Gastroesophageal sphincter (tissue), 3 donors: ENCODE results near the gene SMARCA2.

ENCODE experiments used
- CTCF ChIP-seq, 4 experiments: fragments of 200-600 bp in 2 of 4; fragments of 450-650 bp in 2 of 4; sonication (generic) in 1 of 4; IDR thresholded peaks; one replicate each; pipeline ENCODE4 v1.5.1; 2017 to 2019; ENCODE audit warnings: antibody characterized with exemption in 4 of 4, mild to moderate bottlenecking in 2 of 4, moderate library complexity in 2 of 4
- EP300 ChIP-seq: sonication (generic); formaldehyde crosslinking; IDR thresholded peaks from one replicate; pipeline ENCODE4 v1.6.1; 2017; ENCODE audit warnings: antibody characterized with exemption, mild to moderate bottlenecking
- POLR2A ChIP-seq, 2 donors: fragments of 450-650 bp; IDR thresholded peaks; one replicate each; pipeline ENCODE4 v1.6.1; 2017; ENCODE audit warnings: antibody characterized with exemption in 2 of 2, mild to moderate bottlenecking in 2 of 2, moderate library complexity in 1 of 2
- POLR2AphosphoS5 ChIP-seq: sonication (generic); formaldehyde crosslinking; IDR thresholded peaks from one replicate; pipeline ENCODE4 v1.6.1; 2017; ENCODE audit warnings: antibody characterized with exemption

- TF ChIP-seq CTCF (IDR thresholded peaks at IDR 0.05) = no peak
- TF ChIP-seq EP300 = no peak
- no peak for TF ChIP-seq POLR2A (IDR thresholded peaks at IDR 0.05)
- no peak for TF ChIP-seq POLR2AphosphoS5
Measured at GRCh38 chr9:2018764-2019558, 3.8 kb downstream of the SMARCA2 start.
